Urinary bladder (tissue), 4 donors: Measurements from ENCODE around the gene RD3L. TPM values are rescaled to one million over a fixed set of nuclear protein-coding genes. Genes with fewer than 3 reads are reported as not detected.

Source experiments
- DNase-seq: peaks from one replicate; pipeline ENCODE4 v3.0.0-alpha.2; 2015; ENCODE audit errors: extremely low spot score
- H3K27ac ChIP-seq: one replicate; pipeline ENCODE4 v1.5.1; 2013; ENCODE audit warnings: low read depth, mild to moderate bottlenecking, moderate library complexity
- H3K36me3 ChIP-seq: one replicate; pipeline ENCODE4 v1.6.1; 2013; ENCODE audit warnings: mild to moderate bottlenecking, moderate library complexity; ENCODE audit not compliant: insufficient read depth
- H3K4me1 ChIP-seq: one replicate; pipeline ENCODE4 v1.6.1; 2013; ENCODE audit warnings: mild to moderate bottlenecking, moderate library complexity; ENCODE audit not compliant: insufficient read depth
- H3K4me3 ChIP-seq: one replicate; pipeline ENCODE4 v1.5.1; 2013; ENCODE audit warnings: low read depth, low read length
- WGBS: extraction: QIAGEN DNeasy Blood & Tissue Kit; methylation state at CpG from one replicate; pipeline ENCODE4 v1.1.7; 2013; 5-methylcytosine and 5-hydroxymethylcytosine counted together
- polyA plus RNA-seq: library from polyadenylated mRNA; stranded (reverse); fragments of 200-250 nt; gene quantifications from one replicate; pipeline ENCODE4 v1.2.3, GENCODE V29; 2013
- total RNA-seq: library from RNA; depleted of rRNA; stranded (reverse); fragments of >200 nt; gene quantifications from one replicate; pipeline ENCODE4 v1.2.3, GENCODE V29; 2014
- donor health status: healthy with polysubstance abuse.
- donor health status: healthy.

Gene RD3L
- total and polyA plus RNA-seq, 2 donors: 0.57 TPM; not detected in 1

DNA sequence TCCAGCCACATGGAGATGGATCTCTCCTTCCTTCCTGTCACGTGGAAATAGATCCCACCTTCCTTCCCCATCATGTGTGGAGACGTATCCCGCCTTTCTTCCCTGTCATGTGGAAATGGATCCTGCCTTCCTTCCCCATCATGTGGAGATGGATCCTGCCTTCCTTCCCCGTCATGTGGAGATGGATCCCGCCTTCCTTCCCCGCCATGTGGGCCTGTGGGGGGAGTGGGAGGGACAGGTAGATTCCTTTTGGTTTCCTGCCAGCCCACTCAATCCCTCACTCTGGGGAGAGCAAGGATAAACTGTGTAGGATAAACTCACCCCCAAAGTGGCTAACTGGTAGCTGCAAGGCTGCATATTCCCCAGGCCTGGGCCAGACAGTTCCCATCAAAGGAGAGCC is 45.8 kb downstream of the RD3L start:
- Histone ChIP-seq H3K36me3 (no peaks in the 10 kb centered on the region), H3K4me1 (no peaks in the 10 kb centered on the region), H3K27ac (no peak overlapping the region), H3K4me3 (no peak overlapping the region)
- DNase-seq: no peak
- WGBS: 71% methylated on average over 6 of the region's 6 CpGs

DNA sequence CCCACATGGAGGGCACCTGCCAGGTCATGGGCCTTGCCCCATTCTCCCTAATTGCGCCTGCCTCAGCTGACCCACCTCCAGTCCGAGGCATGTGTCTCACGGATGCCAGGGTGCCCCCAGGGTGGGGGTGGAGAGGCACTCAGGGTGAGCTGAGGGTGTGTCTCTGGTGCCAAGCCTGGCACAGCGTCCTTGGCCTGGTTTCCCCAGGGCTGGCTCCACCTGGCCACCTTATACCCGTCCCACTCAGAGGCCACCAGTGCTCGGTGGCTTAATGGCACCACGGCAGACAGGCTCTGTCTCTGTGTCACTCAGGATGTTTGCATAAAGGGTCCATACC is 47.6 kb downstream of the RD3L start:
- 89% methylated on average over 7 of the region's 7 CpGs for WGBS
- no peak for DNase-seq
- H3K4me3 ChIP-seq: no peak overlapping the region

DNA sequence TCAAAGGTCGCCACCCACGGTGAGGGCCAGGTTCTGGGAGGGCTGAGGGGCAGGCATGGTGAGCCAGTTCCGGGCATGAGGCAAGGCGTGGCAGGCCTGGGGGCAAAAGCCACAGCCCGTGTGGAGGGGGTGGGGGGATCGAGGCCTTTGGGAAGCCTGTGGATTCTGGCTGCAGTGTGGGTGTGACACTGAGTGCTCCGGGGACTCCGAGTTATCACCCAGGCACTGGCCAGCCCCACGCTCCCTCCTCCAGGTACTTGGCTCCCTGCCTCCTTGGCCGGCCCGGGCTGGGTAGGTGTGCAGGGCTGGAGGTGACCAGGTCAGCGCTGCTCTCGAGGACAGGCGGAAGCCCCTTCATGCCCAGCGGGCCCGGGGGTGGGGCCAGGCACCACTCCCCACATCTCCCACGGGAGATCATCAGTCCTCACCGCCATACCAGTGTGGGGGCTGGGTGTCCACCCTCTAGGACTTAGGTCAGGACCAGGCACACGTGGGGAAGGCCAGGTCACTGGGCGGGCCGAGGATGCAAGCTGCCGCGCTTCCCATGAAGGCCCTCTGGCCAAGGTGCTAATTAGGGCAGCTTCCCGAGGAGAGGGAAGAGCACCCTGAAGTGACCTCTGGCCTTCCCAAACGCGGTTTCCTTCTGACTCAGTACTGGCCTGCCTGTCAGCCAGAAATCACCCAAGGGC is 48.2 kb downstream of the RD3L start:
- no peak overlapping the region for H3K4me3 ChIP-seq
- DNase-seq: no peak
- 76% methylated on average over 26 of the region's 26 CpGs for WGBS

More for the DNA sequence above, 47.6 kb downstream of the RD3L start:
- Histone ChIP-seq H3K36me3 (no peaks in the 10 kb centered on the region), H3K27ac (no peak overlapping the region), H3K4me1 (no peaks in the 10 kb centered on the region)

DNA sequence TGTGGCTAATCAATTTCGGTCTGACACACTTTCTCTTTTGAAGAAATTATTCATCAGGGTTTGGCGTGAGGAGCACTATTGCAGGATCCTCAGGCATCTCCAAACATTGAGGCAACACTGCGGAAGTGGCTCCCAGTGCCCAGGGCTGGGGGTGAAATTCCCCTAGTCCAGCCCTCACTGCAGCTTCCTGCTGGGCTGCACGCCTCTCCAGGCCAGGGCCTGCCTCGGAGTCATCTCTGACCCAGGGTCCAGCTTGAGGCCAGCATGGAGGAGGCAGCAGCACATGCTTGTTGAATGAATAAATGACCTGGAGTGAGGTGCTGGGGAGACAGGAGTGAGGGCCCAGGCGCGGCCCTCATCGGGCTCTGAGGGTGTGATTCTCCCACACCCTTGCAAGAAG is 50.1 kb downstream of the RD3L start:
- Histone ChIP-seq H3K4me3 (no peak overlapping the region), H3K36me3 (no peaks in the 10 kb centered on the region), H3K27ac (no peak overlapping the region), H3K4me1 (no peaks in the 10 kb centered on the region)
- no peak for DNase-seq
- WGBS: 86% methylated on average over 8 of the region's 8 CpGs

More for the DNA sequence above, 48.2 kb downstream of the RD3L start:
- H3K27ac ChIP-seq: no peak overlapping the region
- H3K4me1 ChIP-seq: no peaks in the 10 kb centered on the region
- no peaks in the 10 kb centered on the region for H3K36me3 ChIP-seq

DNA sequence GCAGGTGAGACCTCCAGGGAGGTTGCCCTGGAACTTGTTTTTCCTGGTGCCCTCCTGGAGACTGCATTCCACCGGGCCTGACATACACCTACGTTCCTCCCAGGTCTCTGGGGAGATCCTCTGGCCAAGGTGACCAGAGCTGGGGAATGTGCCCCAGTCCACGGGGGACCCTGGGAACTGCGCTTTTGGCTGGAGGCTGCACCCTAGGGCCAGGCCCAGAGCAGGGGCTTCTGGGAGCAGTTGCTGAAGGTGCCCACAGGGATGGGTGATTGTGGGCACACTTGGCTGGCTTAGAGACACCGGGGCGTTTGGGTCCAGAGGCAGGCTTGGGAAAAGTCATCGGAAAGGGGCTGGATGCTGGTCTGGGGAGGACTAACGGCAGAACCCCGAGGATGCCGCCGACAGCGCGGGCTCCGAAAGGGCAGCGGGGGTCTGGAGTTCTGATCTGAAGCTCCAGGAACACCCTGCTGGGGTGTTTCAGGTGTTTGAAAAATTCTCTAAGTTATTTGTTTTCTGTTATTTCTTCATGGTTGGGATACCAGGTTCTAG is 50.6 kb downstream of the RD3L start:
- no peaks in the 10 kb centered on the region for H3K36me3 ChIP-seq
- no peak overlapping the region for H3K4me3 ChIP-seq
- peaks cover 1% of the 10 kb centered on the region for H3K4me1 ChIP-seq
- no peak overlapping the region for H3K27ac ChIP-seq
- no peak for DNase-seq
- WGBS: 90% methylated on average over 15 of the region's 15 CpGs

DNA sequence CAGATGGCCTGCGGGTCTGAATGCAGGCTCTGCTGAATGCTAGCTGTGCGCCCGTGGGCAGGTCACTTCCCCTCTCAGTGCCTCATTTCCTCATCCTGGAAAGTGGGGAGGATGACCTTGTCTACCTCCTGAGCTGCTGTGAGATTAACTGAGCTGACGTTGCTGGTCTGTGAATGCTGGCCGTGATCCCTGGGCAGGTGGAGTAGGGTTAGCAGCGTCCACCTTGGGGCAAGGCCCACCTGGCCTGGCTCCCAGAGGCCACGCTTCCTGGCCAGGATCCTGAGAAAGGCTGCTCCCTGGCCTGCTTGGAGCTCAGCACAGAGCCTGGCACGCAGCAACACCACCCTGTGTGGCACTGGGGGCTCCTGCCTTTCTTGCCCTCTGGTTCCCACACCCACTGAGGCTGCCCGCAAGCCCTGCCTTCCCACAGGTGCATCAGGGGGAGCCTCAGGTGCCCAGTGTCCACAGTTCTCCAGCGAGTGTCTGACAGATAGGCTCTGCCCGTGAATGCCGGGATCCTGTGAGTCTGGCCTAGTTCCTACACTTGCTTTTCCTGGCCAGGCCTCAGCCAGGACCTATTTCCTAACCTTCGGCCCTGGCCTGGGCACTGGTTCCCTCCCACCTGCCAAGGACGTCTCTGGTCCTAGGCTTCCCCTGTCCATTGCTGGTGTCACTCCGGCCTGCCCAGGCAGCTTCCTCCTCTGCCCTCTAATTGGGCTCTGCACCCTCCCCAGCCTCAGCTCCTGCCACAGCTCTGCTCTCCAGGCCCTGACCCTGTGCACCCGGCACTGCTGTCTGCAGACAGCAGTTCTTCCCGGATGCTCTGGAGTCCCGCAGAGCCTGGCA is 51.3 kb downstream of the RD3L start:
- H3K4me1 ChIP-seq: peaks cover 2% of the 10 kb centered on the region
- no peak for DNase-seq
- H3K36me3 ChIP-seq: no peaks in the 10 kb centered on the region
- H3K27ac ChIP-seq: no peak overlapping the region
- no peak overlapping the region for H3K4me3 ChIP-seq
- 81% methylated on average over 18 of the region's 18 CpGs for WGBS

Other genes starting within 250 kb of the RD3L start
- gene XRCC3, start 227.1 kb downstream of the RD3L start, total RNA-seq: 10.6 TPM
- 5.4 TPM for gene XRCC3, start 227.1 kb downstream of the RD3L start, polyA plus RNA-seq
- 49.6 TPM for gene ZFYVE21, start 226.7 kb downstream of the RD3L start, total RNA-seq
- gene ZFYVE21, start 226.7 kb downstream of the RD3L start, polyA plus RNA-seq: 210 TPM
- gene PPP1R13B, start 95.0 kb downstream of the RD3L start, total RNA-seq: 15.8 TPM
- gene PPP1R13B, start 95.0 kb downstream of the RD3L start, polyA plus RNA-seq: 17.8 TPM
- gene TDRD9, start 14.1 kb downstream of the RD3L start, total RNA-seq: 0.95 TPM
- 2.4 TPM for gene TDRD9, start 14.1 kb downstream of the RD3L start, polyA plus RNA-seq
- 2.2 TPM for gene ASPG, start 143.2 kb upstream of the RD3L start, total RNA-seq
- gene ASPG, start 143.2 kb upstream of the RD3L start, polyA plus RNA-seq: 2.7 TPM
- gene KIF26A, start 196.1 kb upstream of the RD3L start, total RNA-seq: 8.5 TPM
- 5.7 TPM for gene KIF26A, start 196.1 kb upstream of the RD3L start, polyA plus RNA-seq